HepG2 (cell line): ENCODE data around the gene PEAK1. TPM values are rescaled to one million over a fixed set of nuclear protein-coding genes. Genes with fewer than 3 reads are reported as not detected.

ENCODE experiments used
- ATAC-seq: fragments of 200-7000 bp; cut with Tn5 transposase; 3 replicates; pipeline ENCODE4 v1.9.1; 2020; ENCODE audit warnings: mild to moderate bottlenecking, moderate library complexity
- BruUV-seq: library from RNA; stranded (reverse); fragments of 400-500 nt; replicated peaks from 2 replicates; lab custom pipeline; 2021; lab: Mats Ljungman, UMichigan
- CTCF ChIA-PET: fragments of 300-600 bp; formaldehyde crosslinking; extraction: SDS; loops from one replicate; lab custom pipeline; 2021; ENCODE audit warnings: low total read pairs, inconsistent platforms, low intra/inter-chr PET ratio; lab: Yijun Ruan, JAX
- POLR2A ChIA-PET: fragments of 350-600 bp; sonication (Branson Sonifier 250); formaldehyde crosslinking; loops from one replicate; lab custom pipeline; 2020; ENCODE audit warnings: antibody characterized with exemption, inconsistent platforms; lab: Yijun Ruan, JAX
- DNase-seq: peaks from one replicate; pipeline ENCODE4 v3.0.0-alpha.2; 2015; ENCODE audit warnings: low spot score
- FAIRE-seq: peaks from 3 replicates; lab custom pipeline; 2011; peaks lifted over from hg19 to GRCh38; lab: Jason Lieb, UNC
- H2AFZ ChIP-seq: one replicate; pipeline ENCODE4 v1.6.1; 2011; ENCODE audit warnings: low read length, inconsistent platforms
- H3K27ac ChIP-seq: fragments of 300-600 bp; 3 replicates; pipeline ENCODE4 v1.8.0; 2011; ENCODE audit warnings: mixed run types, mild to moderate bottlenecking, mixed read lengths, low read length, inconsistent platforms; ENCODE audit not compliant: insufficient read depth; ENCODE audit errors: extremely low read length
- H3K27me3 ChIP-seq, 2 experiments: fragments of 200-600 bp in 1 of 2; 2 replicates in 1 of 2; 3 replicates in 1 of 2; pipeline versions ENCODE4 v1.6.0 to v1.8.0; 2011; ENCODE audit warnings: low read length in 2 of 2, mild to moderate bottlenecking in 2 of 2, moderate library complexity in 2 of 2, inconsistent platforms in 1 of 2; ENCODE audit not compliant: insufficient read depth in 2 of 2, control insufficient read depth in 1 of 2
- H3K36me3 ChIP-seq, 2 experiments: fragments of 200-600 bp in 1 of 2; replicated peaks in 1 of 2; 2 replicates in 1 of 2; 3 replicates in 1 of 2; pipeline versions ENCODE4 v1.5.1 to v1.8.0; 2011; ENCODE audit warnings: low read length in 2 of 2, inconsistent platforms in 1 of 2; ENCODE audit not compliant: insufficient read depth in 2 of 2, control insufficient read depth in 1 of 2
- H3K4me1 ChIP-seq: 2 replicates; pipeline ENCODE4 v1.5.1; 2012; ENCODE audit warnings: low read length, inconsistent platforms; ENCODE audit not compliant: insufficient read depth
- H3K4me2 ChIP-seq: 2 replicates; pipeline ENCODE4 v1.6.0; 2011; ENCODE audit warnings: low read depth, low read length, inconsistent platforms
- H3K4me3 ChIP-seq, 3 experiments: fragments of 200-600 bp in 1 of 3; sonication (generic), shearing (Covaris generic) in 1 of 3; replicated peaks in 1 of 3; 2 replicates each; pipeline ENCODE4 v1.5.1; 2011 to 2016; ENCODE audit warnings: low read length in 3 of 3, inconsistent platforms in 2 of 3, low read depth in 2 of 3, mild to moderate bottlenecking in 2 of 3, control low read depth in 1 of 3, mixed read lengths in 1 of 3; ENCODE audit not compliant: insufficient read depth in 1 of 3
- H3K79me2 ChIP-seq: one replicate; pipeline ENCODE4 v1.6.1; 2011; ENCODE audit warnings: low read length, inconsistent platforms; ENCODE audit not compliant: insufficient read depth
- H3K9ac ChIP-seq: 2 replicates; pipeline ENCODE4 v1.6.0; 2011; ENCODE audit warnings: mild to moderate bottlenecking, low read depth, low read length, inconsistent platforms; ENCODE audit not compliant: insufficient read depth
- H3K9me3 ChIP-seq: 2 replicates; pipeline ENCODE4 v1.5.1; 2012; ENCODE audit warnings: mild to moderate bottlenecking, low read length
- H4K20me1 ChIP-seq: 2 replicates; pipeline ENCODE4 v1.6.0; 2011; ENCODE audit warnings: inconsistent platforms, mild to moderate bottlenecking, low read length, moderate library complexity; ENCODE audit not compliant: insufficient read depth
- GPN1 ChIP-seq: sonication (generic); formaldehyde crosslinking; IDR thresholded peaks from 2 replicates; pipeline ENCODE4 v1.5.1; 2020; ENCODE audit warnings: missing genetic modification reagents, borderline replicate concordance
- POLR2G ChIP-seq: fragments of 200-400 bp; formaldehyde crosslinking; IDR thresholded peaks from 2 replicates; pipeline ENCODE4 v1.6.1; 2018; ENCODE audit warnings: mild to moderate bottlenecking, low read depth, low read length, moderate library complexity
- PPARG ChIP-seq: conservative IDR thresholded peaks from 2 replicates; pipeline ENCODE4 v1.6.1; 2016; ENCODE audit warnings: missing biosample characterization, missing genetic modification reagents
- SIN3A ChIP-seq: IDR thresholded peaks from 2 replicates; pipeline ENCODE4 v1.6.1; 2011; ENCODE audit warnings: low read depth, mild to moderate bottlenecking, control low read depth, low read length, borderline replicate concordance
- THYN1 ChIP-seq: sonication (generic); formaldehyde crosslinking; IDR thresholded peaks from 2 replicates; pipeline ENCODE4 v1.8.1; 2023; ENCODE audit warnings: low read depth, mild to moderate bottlenecking, moderate library complexity, missing genetic modification reagents, borderline replicate concordance
- ZNF263 ChIP-seq: sonication (generic); formaldehyde crosslinking; IDR thresholded peaks from 2 replicates; pipeline ENCODE4 v1.4.0; 2020; ENCODE audit warnings: missing genetic modification reagents
- ZNF674 ChIP-seq: sonication (generic); formaldehyde crosslinking; IDR thresholded peaks from 2 replicates; pipeline ENCODE4 v1.5.0; 2020; ENCODE audit warnings: low read depth, mild to moderate bottlenecking, missing genetic modification reagents
- ZNF816 ChIP-seq: sonication (generic); formaldehyde crosslinking; IDR thresholded peaks from 2 replicates; pipeline ENCODE4 v1.8.0; 2022; ENCODE audit warnings: missing genetic modification reagents, mild to moderate bottlenecking, borderline replicate concordance
- WGBS: methylation state at CpG from one replicate; pipeline ENCODE4 v1.1.6; 2017; ENCODE audit warnings: low lambda C conversion rate; 5-methylcytosine and 5-hydroxymethylcytosine counted together
- in situ Hi-C: cut with HindIII; loops from 2 replicates; pipeline ENCODE4 v1.10.0; 2017; ENCODE audit warnings: low pct_unique_long_range_greater_than_20kb; ENCODE audit not compliant: extremely low pct_ligation_motif_present
- intact Hi-C: fragments of 100-400 bp; cut with micrococcal nuclease; formaldehyde crosslinking; loops from one replicate; pipeline ENCODE4 v1.10.0; 2022; ENCODE audit not compliant: unreplicated experiment
- polyA plus RNA-seq, 8 experiments: library from polyadenylated mRNA; depleted of rRNA in 3 of 8; stranded (reverse) in 7 of 8; unstranded in 1 of 8; fragments of >200 nt; fragmentation: Illumina TruSeq in 4 of 8; extraction: Trizol in 4 of 8; gene quantifications; 2 replicates each; pipeline versions ENCODE4 v1.2.1 to v1.2.3, GENCODE V29; 2011 to 2016; ENCODE audit warnings: low read depth in 4 of 8, missing spikeins in 1 of 8, mixed read lengths in 1 of 8; ENCODE audit not compliant: insufficient read depth in 1 of 8
- total RNA-seq, 5 experiments: library from RNA; depleted of rRNA; stranded (reverse); fragments of >200 nt; fragmentation: Illumina TruSeq; extraction: Trizol; gene quantifications; 2 replicates each; pipeline ENCODE4 v1.2.3, GENCODE V29; 2016; ENCODE audit warnings: low read depth in 1 of 5
- TF ChIP-seq, protein P1 (sequence below): sonication (generic); formaldehyde crosslinking; IDR thresholded peaks from 2 replicates; pipeline ENCODE4 v1.5.1; 2020; ENCODE audit warnings: mild to moderate bottlenecking, missing genetic modification reagents, moderate library complexity

The PEAK1 gene
- total and polyA plus RNA-seq, 2 of the 13 experiments (the other 11 are each of a cell fraction or from before 2014, with no cell fraction given) = 6.0 to 6.6 TPM

DNA sequence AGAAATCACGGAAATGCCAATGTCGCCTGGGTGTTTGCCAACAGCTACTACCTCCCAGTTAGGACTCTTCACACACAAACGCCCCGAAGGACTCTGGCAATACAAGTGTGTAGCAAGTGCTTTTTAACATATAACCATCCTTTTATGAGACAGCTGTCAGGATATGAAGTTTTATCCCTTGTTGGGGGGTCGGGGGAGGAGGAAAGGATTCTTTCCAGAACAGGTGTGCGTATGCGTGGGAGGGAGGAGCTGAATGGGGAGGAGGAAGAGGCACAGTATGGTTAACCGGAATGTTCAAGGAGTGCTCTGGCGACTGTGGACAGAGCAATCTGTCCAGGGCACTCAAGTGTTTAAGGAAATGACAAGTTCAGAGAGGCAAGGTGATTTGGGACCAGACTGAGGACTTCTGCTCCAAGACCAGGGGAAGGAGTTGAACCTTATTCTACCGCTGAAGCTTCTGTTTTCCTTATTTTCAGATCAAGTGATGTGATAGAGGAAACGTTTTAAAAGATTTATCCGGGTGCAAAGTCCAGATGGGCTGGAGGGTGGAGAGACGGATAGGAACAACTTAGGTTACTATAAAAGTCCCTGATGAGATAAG, 350.3 kb downstream of the PEAK1 start:
- H3K4me3 ChIP-seq = peak overlapping the region; percentile 60 to 82 (median 74)
- no peak for DNase-seq
- H3K79me2 ChIP-seq = peaks cover 39% of the 10 kb centered on the region
- peaks cover 0 to 17% of the 10 kb centered on the region in 2 experiments; a peak in 3 of 5 replicates for H3K27me3 ChIP-seq
- ChIA-PET CTCF (no interaction called here), POLR2A (no interaction called here)
- intact Hi-C loops (no loop called here), in situ Hi-C loops (no loop called here)
- H3K9ac ChIP-seq = peak overlapping the region; percentile 82
- FAIRE-seq = no peak
- no peaks in the 10 kb centered on the region for H3K9me3 ChIP-seq
- no peak overlapping the region for H3K27ac ChIP-seq
- H2AFZ ChIP-seq = no peak overlapping the region
- TF ChIP-seq SIN3A = 0 out of 2 replicates have a peak, but pooled peaks have one; percentile 15
- no peak for TF ChIP-seq ZNF816
- peak; percentile 64 for TF ChIP-seq ZNF263 (CRISPR knock-in tag)
- ATAC-seq = no peak
- H4K20me1 ChIP-seq = peaks cover 11% of the 10 kb centered on the region
- BruUV-seq = TSS peak; percentile 57
- peak overlapping the region; percentile 78 for H3K4me2 ChIP-seq
- 60% methylated on average over 13 of the region's 13 CpGs for WGBS
- H3K4me1 ChIP-seq = peaks cover 52% of the 10 kb centered on the region
- H3K36me3 ChIP-seq = no peaks in the 10 kb centered on the region; a peak in 1 of 5 replicates

DNA sequence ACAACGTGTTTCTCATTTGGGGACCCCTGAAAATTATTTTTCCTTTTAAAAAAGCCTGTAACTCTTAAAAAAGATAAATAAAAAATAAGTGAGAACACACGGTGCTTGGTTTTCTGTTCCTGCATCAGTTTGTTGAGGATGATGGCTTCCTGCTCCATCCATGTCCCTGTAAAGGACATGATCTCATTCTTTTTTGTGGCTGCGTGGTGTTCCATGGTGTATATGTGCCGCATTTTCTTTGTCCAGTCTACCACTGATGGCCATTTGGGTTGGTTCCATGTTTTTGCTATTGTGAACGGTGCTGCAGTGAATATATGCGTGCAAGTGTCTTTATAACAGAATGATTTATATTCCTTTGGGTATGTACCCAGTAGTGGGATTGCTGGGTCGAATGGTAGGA, 351.3 kb downstream of the PEAK1 start:
- TF ChIP-seq, protein P1, sequence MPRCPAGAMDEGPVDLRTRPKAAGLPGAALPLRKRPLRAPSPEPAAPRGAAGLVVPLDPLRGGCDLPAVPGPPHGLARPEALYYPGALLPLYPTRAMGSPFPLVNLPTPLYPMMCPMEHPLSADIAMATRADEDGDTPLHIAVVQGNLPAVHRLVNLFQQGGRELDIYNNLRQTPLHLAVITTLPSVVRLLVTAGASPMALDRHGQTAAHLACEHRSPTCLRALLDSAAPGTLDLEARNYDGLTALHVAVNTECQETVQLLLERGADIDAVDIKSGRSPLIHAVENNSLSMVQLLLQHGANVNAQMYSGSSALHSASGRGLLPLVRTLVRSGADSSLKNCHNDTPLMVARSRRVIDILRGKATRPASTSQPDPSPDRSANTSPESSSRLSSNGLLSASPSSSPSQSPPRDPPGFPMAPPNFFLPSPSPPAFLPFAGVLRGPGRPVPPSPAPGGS (CRISPR knock-in tag) = no peak
- TF ChIP-seq THYN1 (CRISPR knock-in tag) (no peak), ZNF674 (no peak), POLR2G (no peak), GPN1 (no peak), PPARG (CRISPR knock-in tag) (no peak)
- H2AFZ ChIP-seq = no peak overlapping the region
- H4K20me1 ChIP-seq = peaks cover 11% of the 10 kb centered on the region
- intact Hi-C loops = no loop called here
- in situ Hi-C loops = no loop called here
- ATAC-seq (no peak), FAIRE-seq (no peak), DNase-seq (no peak)
- WGBS = 98% methylated on average over 7 of the region's 7 CpGs
- H3K4me2 ChIP-seq = no peak overlapping the region
- H3K4me3 ChIP-seq = no peak overlapping the region
- H3K27me3 ChIP-seq = peaks cover 0 to 7% of the 10 kb centered on the region in 2 experiments; a peak in 1 of 5 replicates
- peaks cover 45% of the 10 kb centered on the region for H3K79me2 ChIP-seq
- CTCF ChIA-PET = no interaction called here
- BruUV-seq = no TSS peak
- no peak overlapping the region for H3K9ac ChIP-seq
- no peaks in the 10 kb centered on the region; a peak in 1 of 5 replicates for H3K36me3 ChIP-seq
- peaks cover 61% of the 10 kb centered on the region for H3K4me1 ChIP-seq
- no peak overlapping the region for H3K27ac ChIP-seq
- POLR2A ChIA-PET = no interaction called here
- H3K9me3 ChIP-seq = no peaks in the 10 kb centered on the region
